Lung (tissue), 12 donors: ENCODE data around the gene CLDN11. TPM values are rescaled to one million over a fixed set of nuclear protein-coding genes. Genes with fewer than 3 reads are reported as not detected.

Source experiments
- ATAC-seq: fragments of 200-7000 bp; cut with Tn5 transposase; one replicate; pipeline ENCODE4 v1.9.1; 2020; ENCODE audit warnings: moderate number of reproducible peaks; ENCODE audit not compliant: insufficient read depth, low FRiP score
- DNase-seq, 3 donors: peaks; one replicate each; pipeline ENCODE4 v3.0.0-alpha.2; 2013 to 2017
- H3K27ac ChIP-seq, 2 donors: one replicate each; pipeline ENCODE4 v1.5.1; 2013; ENCODE audit warnings: mild to moderate bottlenecking in 2 of 2, moderate library complexity in 2 of 2, control low read depth in 1 of 2, inconsistent platforms in 1 of 2, low read depth in 1 of 2, low read length in 1 of 2
- H3K27me3 ChIP-seq, 3 donors: one replicate each; pipeline ENCODE4 v1.5.1; 2013; ENCODE audit warnings: low read length in 2 of 3; ENCODE audit not compliant: control insufficient read depth in 3 of 3, insufficient read depth in 3 of 3
- H3K36me3 ChIP-seq, 4 donors: one replicate each; pipeline ENCODE4 v1.5.1; 2013; ENCODE audit warnings: low read length in 4 of 4, mild to moderate bottlenecking in 1 of 4, moderate library complexity in 1 of 4; ENCODE audit not compliant: control insufficient read depth in 4 of 4, insufficient read depth in 4 of 4
- H3K4me1 ChIP-seq, 5 donors: one replicate each; pipeline ENCODE4 v1.5.1; 2013; ENCODE audit warnings: low read length in 5 of 5, mild to moderate bottlenecking in 2 of 5, moderate library complexity in 1 of 5; ENCODE audit not compliant: control insufficient read depth in 5 of 5, insufficient read depth in 5 of 5
- H3K4me3 ChIP-seq: one replicate; pipeline ENCODE4 v1.5.1; 2013; ENCODE audit warnings: mild to moderate bottlenecking, control low read depth, moderate library complexity
- H3K9ac ChIP-seq, 2 donors: one replicate each; pipeline ENCODE4 v1.5.1; 2013; ENCODE audit warnings: low read length in 2 of 2, control low read depth in 1 of 2; ENCODE audit not compliant: insufficient read depth in 1 of 2
- H3K9me3 ChIP-seq, 4 donors: one replicate each; pipeline ENCODE4 v1.5.1; 2013; ENCODE audit warnings: low read length in 3 of 4, mild to moderate bottlenecking in 1 of 4, moderate library complexity in 1 of 4; ENCODE audit not compliant: control insufficient read depth in 4 of 4, insufficient read depth in 3 of 4
- WGBS, 2 donors: extraction: QIAGEN DNeasy Blood & Tissue Kit; methylation state at CpG; one replicate each; pipeline ENCODE4 v1.1.7; 2013; 5-methylcytosine and 5-hydroxymethylcytosine counted together
- polyA plus RNA-seq, 2 donors: library from polyadenylated mRNA; stranded (reverse); fragments of 200-250 nt; gene quantifications; one replicate each; pipeline ENCODE4 v1.2.1, GENCODE V29; 2013
- total RNA-seq, 2 donors: library from RNA; depleted of rRNA in 1 of 2; stranded (reverse); fragments of >200 nt in 1 of 2; gene quantifications; one replicate each; pipeline ENCODE4 v1.2.1, GENCODE V29; 2014 to 2021
- TF ChIP-seq, protein P1 (sequence below): IDR thresholded peaks from 2 replicates; pipeline ENCODE4 v1.5.1; 2012; ENCODE audit warnings: mild to moderate bottlenecking; ENCODE audit errors: control extremely low read depth, extremely low read depth
- donor health status: control.
- donor health status: control.
- donor health status: Bipolar disorder and iron deficiency.
- donor health status: healthy.
- donor health status: DM: yes; HTN: yes; CAD: no.

CLDN11 gene
- total and polyA plus RNA-seq, 4 donors, result 2.1 to 11.5 (median 4.8) TPM

DNA sequence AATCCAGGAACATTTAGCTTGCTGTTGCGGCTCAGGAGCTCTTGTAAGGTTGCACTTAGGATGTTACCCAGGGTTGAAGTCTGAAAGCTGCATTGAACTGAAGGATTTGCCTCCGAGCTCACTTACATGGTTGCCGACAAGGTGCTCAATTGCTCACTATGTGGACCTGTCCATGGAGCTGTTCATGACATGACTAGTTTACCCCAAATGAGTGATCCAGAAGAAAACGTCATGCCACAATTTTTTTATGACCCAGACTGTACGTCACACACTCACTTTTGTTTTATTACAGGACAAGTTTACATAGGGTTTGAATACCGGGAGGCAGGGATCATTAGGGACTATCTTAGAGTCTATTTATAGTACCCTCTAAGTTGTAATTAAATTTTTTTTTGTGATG, 21.0 kb upstream of the CLDN11 start:
- H3K9me3 ChIP-seq, result no peaks in the 10 kb centered on the region
- no peaks in the 10 kb centered on the region for H3K27me3 ChIP-seq
- 88 to 91% methylated on average over 6 of the region's 6 CpGs for WGBS, 2 donors
- H3K36me3 ChIP-seq, result peaks cover 2 to 6% (median 4%) of the 10 kb centered on the region in 4 donors
- no peak for ATAC-seq
- H3K4me3 ChIP-seq, result no peak overlapping the region
- no peak overlapping the region for H3K27ac ChIP-seq
- TF ChIP-seq, protein P1, sequence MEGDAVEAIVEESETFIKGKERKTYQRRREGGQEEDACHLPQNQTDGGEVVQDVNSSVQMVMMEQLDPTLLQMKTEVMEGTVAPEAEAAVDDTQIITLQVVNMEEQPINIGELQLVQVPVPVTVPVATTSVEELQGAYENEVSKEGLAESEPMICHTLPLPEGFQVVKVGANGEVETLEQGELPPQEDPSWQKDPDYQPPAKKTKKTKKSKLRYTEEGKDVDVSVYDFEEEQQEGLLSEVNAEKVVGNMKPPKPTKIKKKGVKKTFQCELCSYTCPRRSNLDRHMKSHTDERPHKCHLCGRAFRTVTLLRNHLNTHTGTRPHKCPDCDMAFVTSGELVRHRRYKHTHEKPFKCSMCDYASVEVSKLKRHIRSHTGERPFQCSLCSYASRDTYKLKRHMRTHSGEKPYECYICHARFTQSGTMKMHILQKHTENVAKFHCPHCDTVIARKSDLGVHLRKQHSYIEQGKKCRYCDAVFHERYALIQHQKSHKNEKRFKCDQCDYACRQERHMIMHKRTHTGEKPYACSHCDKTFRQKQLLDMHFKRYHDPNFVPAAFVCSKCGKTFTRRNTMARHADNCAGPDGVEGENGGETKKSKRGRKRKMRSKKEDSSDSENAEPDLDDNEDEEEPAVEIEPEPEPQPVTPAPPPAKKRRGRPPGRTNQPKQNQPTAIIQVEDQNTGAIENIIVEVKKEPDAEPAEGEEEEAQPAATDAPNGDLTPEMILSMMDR, result no peak
- no peak for DNase-seq
- no peak overlapping the region for H3K9ac ChIP-seq
- H3K4me1 ChIP-seq, result no peaks in the 10 kb centered on the region

DNA sequence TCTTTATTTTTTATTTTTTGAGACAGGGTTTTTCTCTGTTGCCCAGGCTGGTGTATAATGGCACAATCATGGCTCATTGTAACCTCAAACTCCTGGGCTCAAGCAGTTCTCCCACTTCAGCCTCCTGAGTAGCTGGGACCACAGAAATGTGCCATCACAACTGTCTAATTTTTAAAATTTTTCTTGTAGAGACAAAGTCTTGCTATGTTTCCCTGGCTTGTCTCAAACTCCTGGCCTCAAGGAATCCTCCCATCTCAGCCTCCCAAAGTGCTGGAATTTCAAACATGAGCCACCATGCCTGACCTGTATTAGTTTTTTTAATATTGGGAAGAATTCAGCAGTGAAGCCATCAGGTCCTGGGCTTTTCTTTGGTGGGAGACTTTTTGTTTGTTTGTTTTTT, 13.6 kb upstream of the CLDN11 start:
- no peaks in the 10 kb centered on the region for H3K4me1 ChIP-seq
- no peak overlapping the region for H3K4me3 ChIP-seq
- no peaks in the 10 kb centered on the region for H3K27me3 ChIP-seq
- no peaks in the 10 kb centered on the region for H3K9me3 ChIP-seq
- DNase-seq (no peak), ATAC-seq (no peak)
- no peaks in the 10 kb centered on the region for H3K36me3 ChIP-seq
- TF ChIP-seq, protein P1, result no peak
- no peak overlapping the region for H3K27ac ChIP-seq
- no peak overlapping the region for H3K9ac ChIP-seq

DNA sequence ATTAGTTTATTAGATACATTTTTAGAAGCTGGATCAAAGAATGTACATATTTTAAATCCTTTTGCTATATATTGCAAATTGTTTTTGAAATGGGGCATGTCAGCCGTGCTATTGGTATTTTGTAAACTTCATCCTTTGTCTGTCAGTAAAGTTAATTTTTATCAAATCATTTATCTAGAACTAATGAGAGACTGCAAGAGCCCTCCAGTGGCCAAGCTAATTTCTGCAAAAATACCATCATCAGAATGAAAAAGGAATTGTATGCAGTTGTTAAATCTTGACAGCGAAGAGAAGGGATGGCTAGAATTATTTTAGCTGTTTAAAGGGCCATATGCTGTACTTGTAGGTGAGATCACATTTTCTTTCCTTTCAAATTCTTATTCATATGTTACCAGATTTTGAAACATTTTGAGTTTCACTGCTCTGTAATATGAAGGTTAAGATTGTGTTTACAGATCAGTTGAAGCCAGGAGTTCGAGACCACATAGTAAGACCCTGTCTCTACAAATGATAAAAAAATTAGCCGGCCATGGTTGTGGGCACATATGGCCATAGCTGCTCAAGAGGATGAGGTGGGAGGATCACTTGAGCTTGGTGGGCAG, 8.1 kb upstream of the CLDN11 start:
- no peak overlapping the region for H3K9ac ChIP-seq
- 58 to 66% methylated on average over 4 of the region's 4 CpGs for WGBS, 2 donors
- TF ChIP-seq, protein P1, result peak; percentile 29
- no peaks in the 10 kb centered on the region for H3K9me3 ChIP-seq
- ATAC-seq, result no peak
- no peaks in the 10 kb centered on the region for H3K36me3 ChIP-seq
- H3K4me3 ChIP-seq, result no peak overlapping the region
- DNase-seq, result peak in 2 of 3 donors; percentile 45 to 57
- H3K27me3 ChIP-seq, result no peaks in the 10 kb centered on the region
- no peak overlapping the region for H3K27ac ChIP-seq
- no peaks in the 10 kb centered on the region for H3K4me1 ChIP-seq

DNA sequence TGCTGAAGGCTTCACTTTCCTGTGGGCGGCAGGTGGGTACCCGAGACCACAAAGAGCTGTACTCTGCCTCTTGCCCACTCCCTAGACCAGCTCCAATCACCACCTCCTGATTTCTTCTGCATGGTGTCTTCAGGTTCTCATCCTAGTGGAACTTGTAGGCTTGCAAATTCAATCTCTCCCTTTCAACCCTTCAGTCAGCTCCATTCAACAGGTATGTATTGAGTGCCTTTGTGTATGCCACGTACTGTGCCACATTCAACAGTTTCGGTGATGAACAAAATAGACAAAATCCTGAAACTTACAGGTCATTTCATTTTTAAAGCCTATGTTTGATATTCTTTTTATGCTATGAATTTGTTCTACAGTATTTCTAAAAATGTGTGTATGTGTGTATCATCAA, 5.4 kb upstream of the CLDN11 start:
- Histone ChIP-seq H3K4me3 (no peak overlapping the region), H3K9ac (no peak overlapping the region), H3K27me3 (peaks cover 0 to 10% (median 0%) of the 10 kb centered on the region in 3 donors), H3K36me3 (no peaks in the 10 kb centered on the region), H3K27ac (no peak overlapping the region), H3K9me3 (no peaks in the 10 kb centered on the region), H3K4me1 (peaks cover 0 to 4% (median 0%) of the 10 kb centered on the region in 5 donors)
- no peak for ATAC-seq
- TF ChIP-seq, protein P1, result no peak
- WGBS, 2 donors, result 98% methylated on average over 4 of the region's 4 CpGs
- DNase-seq, result no peak
